Erythroblast (primary cell): ENCODE results near the gene PIK3AP1.

Source experiments
- DNase-seq, 2 experiments: peaks; one replicate each; lab custom pipeline; 2025; lab: John Stamatoyannopoulos, UW
- GATA1 ChIP-seq: IDR thresholded peaks from 2 replicates; pipeline ENCODE4 v1.6.1; 2011; ENCODE audit warnings: low read depth, mild to moderate bottlenecking, control low read depth, low read length, moderate library complexity
- POLR2A ChIP-seq: IDR thresholded peaks from 2 replicates; pipeline ENCODE4 v1.6.1; 2011; ENCODE audit warnings: mild to moderate bottlenecking, low read length

Gene PIK3AP1

DNA sequence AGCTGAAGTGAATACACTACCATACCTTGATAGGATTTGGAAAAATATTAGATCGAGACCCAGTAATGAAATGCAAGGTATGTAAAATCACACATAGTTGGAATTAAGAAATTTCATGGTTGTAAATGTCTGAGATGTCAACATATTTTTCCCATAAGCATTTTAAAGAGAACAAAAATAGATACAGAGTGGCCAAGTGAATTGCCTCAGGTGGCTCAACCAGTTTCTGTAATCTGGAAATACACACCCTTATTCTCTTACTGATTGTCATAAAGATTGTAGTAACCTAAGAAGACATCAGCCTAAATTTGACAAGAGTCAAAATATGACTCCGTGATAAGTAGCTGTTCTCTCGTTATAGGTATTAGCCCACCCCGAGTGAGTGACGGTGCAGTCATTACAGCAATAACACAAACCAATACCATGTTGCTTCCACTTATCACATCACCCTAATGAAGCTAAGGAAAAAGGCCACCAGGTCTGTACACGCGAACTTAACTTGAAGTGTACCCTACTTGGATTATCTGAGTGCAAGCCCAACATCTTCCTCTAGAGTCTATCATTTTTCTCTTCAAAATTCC is 23.4 kb downstream of the PIK3AP1 start:
- no peak for TF ChIP-seq POLR2A
- no peak for TF ChIP-seq GATA1
- no peak for DNase-seq

GRCh38 chr10:96695975-96696634 is 24.2 kb downstream of the PIK3AP1 start:
- TF ChIP-seq POLR2A, result no peak
- TF ChIP-seq GATA1, result no peak
- no peak for DNase-seq

- DNase-seq, result peak; percentile 35 to 62
- TF ChIP-seq POLR2A, result no peak
- no peak for TF ChIP-seq GATA1
These were observed 24.9 kb downstream of the PIK3AP1 start for GRCh38 chr10:96695366-96695765.

DNA sequence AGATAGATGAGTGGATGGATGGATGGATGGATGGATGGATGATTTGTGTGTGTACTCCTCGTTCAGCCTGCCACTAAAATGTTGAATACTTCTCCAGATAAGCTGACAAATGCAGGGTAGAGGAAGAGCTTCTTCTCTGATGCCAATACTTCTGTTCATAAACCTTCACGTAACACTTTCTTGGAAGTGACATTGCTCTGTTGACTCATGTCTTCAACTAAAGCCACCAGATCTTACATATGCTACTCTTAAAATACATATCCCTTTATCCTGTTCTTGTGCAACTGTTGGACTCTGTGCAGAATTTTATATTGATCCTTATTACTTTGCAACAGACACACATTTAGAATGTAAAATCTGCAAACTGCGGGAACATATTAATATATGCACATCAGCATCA is 26.9 kb downstream of the PIK3AP1 start:
- DNase-seq, result no peak
- TF ChIP-seq POLR2A (no peak), GATA1 (no peak)

DNA sequence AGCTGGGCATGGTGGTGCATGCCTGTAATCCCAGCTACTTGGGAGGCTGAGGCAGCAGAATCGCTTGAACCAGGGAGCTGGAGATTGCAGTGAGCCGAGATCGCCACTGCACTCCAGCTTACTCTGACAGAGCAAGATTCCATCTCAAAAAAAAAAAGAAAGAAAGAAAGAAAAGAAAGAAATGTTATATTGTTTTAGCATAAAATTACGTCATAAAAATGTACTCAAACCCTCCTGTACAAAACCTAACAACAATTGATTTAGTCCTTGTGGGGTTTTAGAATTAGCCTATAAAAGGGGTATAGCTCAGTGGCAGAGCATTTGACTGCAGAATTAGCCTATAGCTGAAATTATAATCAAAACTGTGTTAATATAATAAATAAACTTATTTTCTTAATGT is 27.9 kb downstream of the PIK3AP1 start:
- TF ChIP-seq GATA1 (no peak), POLR2A (no peak)
- no peak for DNase-seq

GRCh38 chr10:96691761-96692160 is 28.6 kb downstream of the PIK3AP1 start:
- no peak for DNase-seq
- TF ChIP-seq POLR2A (no peak), GATA1 (no peak)

- no peak for TF ChIP-seq GATA1
- TF ChIP-seq POLR2A, result no peak
- peak; percentile 25 to 31 for DNase-seq
These were observed 29.3 kb downstream of the PIK3AP1 start for GRCh38 chr10:96690755-96691730.

- DNase-seq, result peak; percentile 85 to 95
- TF ChIP-seq POLR2A (peak; percentile 30), GATA1 (no peak)
These were observed 31.5 kb downstream of the PIK3AP1 start for GRCh38 chr10:96688789-96689188.

GRCh38 chr10:96687317-96688012 is 32.8 kb downstream of the PIK3AP1 start:
- DNase-seq, result peak in 1 of 2 experiments; percentile 45
- TF ChIP-seq GATA1 (no peak), POLR2A (no peak)

DNA sequence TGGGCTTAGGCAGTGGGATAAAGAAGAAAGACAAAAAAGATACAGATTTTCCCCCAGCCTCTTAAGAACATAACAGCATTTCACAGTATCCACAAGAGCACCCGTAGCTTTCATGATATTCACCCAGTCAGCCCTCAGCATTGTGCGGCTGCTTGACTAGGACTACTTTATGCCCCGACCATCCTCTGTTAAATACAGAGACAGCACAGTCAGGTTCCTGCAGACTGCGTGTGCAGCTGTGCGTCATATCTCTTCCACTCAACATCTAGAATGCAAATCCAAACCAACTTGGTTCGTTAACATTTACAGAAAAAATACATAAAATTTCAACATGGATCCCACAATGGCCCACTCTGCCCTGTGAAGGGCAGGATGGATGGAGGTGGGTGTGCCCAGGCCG is 33.8 kb downstream of the PIK3AP1 start:
- DNase-seq, result no peak

DNA sequence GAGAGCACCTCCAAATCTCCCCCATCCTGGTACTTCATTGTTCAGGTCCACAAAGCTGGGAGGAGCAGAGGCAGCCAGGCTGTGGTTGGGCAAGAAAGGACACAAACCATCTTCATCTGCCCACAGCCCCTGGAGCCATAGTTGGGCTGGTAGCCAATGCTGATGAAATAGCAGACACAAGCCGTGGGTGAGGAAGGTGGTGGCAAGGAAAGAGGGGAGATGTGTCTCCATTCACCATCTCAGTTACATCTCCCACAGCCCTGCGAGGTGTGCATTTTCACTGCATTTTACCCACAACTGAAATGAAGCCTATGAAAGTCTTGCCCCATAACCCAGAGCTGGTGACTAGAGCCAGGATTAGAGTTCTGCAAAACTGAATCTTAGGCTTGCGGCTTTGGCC is 35.0 kb downstream of the PIK3AP1 start:
- no peak for TF ChIP-seq GATA1
- TF ChIP-seq POLR2A, result no peak
- DNase-seq, result peak; percentile 42 to 70

More for the DNA sequence above, 33.8 kb downstream of the PIK3AP1 start:
- no peak for TF ChIP-seq GATA1
- TF ChIP-seq POLR2A, result no peak

- no peak for TF ChIP-seq GATA1
- TF ChIP-seq POLR2A, result no peak
These were observed 35.5 kb downstream of the PIK3AP1 start for GRCh38 chr10:96684826-96685225.

DNA sequence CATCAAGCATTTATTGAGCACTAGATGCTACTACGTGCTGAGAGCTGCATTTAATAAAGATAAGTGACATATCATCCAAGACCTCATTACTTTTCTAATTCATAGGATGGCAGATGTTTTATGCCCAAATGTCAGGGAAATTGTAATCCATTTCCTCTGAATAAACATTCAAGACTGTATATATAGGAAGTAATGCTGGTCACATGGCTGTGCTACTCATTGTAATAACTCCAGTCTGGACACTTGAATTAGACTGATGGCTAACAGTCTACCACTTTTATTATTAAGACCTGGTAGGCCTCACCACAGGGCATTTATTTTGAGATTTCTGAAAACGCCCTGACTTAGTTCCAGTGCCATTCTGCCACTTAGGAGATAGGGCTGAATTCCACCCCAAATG is 36.6 kb downstream of the PIK3AP1 start:
- DNase-seq, result no peak
- TF ChIP-seq GATA1 (no peak), POLR2A (no peak)

More at GRCh38 chr10:96684826-96685225, 35.5 kb downstream of the PIK3AP1 start:
- no peak for DNase-seq
